Activated CD4-positive, alpha-beta T cell treated with anti-CD3 and anti-CD28 coated beads for 4 hours (primary cell): ENCODE data around the gene CGB3.
"Not testable (repeated sequence)": the region's sequence is repeated elsewhere in the genome, so short reads cannot be mapped to it uniquely, and the experiment has no call there.

Experiments
- DNase-seq, 2 donors: peaks; one replicate each; pipeline ENCODE4 v3.0.0-alpha.2; 2020

The CGB3 gene

GRCh38 chr19:49042177-49042576, 18.0 kb upstream of the CGB3 start:
- DNase-seq: no peak

GRCh38 chr19:49039736-49040135, 15.6 kb upstream of the CGB3 start:
- not testable (repeated sequence) for DNase-seq

- DNase-seq: not testable (repeated sequence)
These were observed 14.6 kb upstream of the CGB3 start for GRCh38 chr19:49038557-49039276.

GRCh38 chr19:49038111-49038510, 14.0 kb upstream of the CGB3 start:
- DNase-seq: not testable (repeated sequence)

GRCh38 chr19:49036815-49037214, 12.7 kb upstream of the CGB3 start, which contains the start of gene CGB1:
TSS of gene CGB1 (minus strand) at chr19:49036895. CDS start at chr19:49036711, 184 bp downstream.
- DNase-seq: not testable (repeated sequence)

- DNase-seq: peak in 1 of 2 donors; percentile 69
These were observed 7.6 kb upstream of the CGB3 start, which contains the start of gene CGB2 for GRCh38 chr19:49031642-49032301. TSS of gene CGB2 (plus strand) at chr19:49031890. CDS start at chr19:49032096, 206 bp downstream.

GRCh38 chr19:49030323-49030722, 6.2 kb upstream of the CGB3 start:
- DNase-seq: not testable (repeated sequence)

- not testable (repeated sequence) for DNase-seq
These were observed 5.6 kb upstream of the CGB3 start for GRCh38 chr19:49029749-49030148.

GRCh38 chr19:49028686-49029085, 4.6 kb upstream of the CGB3 start:
- DNase-seq: not testable (repeated sequence)

GRCh38 chr19:49025599-49025998, 1.5 kb upstream of the CGB3 start:
- DNase-seq: not testable (repeated sequence)

GRCh38 chr19:49025088-49025487, 955 bp upstream of the CGB3 start:
- DNase-seq: not testable (repeated sequence)

GRCh38 chr19:49022116-49022515, 2.0 kb downstream of the CGB3 start:
- DNase-seq: no peak

GRCh38 chr19:49020931-49021895, 2.9 kb downstream of the CGB3 start:
- no peak for DNase-seq

- no peak for DNase-seq
These were observed 3.8 kb downstream of the CGB3 start for GRCh38 chr19:49020342-49020741.

- peak; percentile 62 to 71 for DNase-seq
These were observed 4.7 kb downstream of the CGB3 start for GRCh38 chr19:49019242-49019932.

GRCh38 chr19:49018388-49019241, 5.5 kb downstream of the CGB3 start:
- DNase-seq: not testable (repeated sequence)

- peak; percentile 59 to 61 for DNase-seq
These were observed 6.3 kb downstream of the CGB3 start for GRCh38 chr19:49017666-49018351.

- DNase-seq: no peak
These were observed 7.0 kb downstream of the CGB3 start, which contains the start of gene LHB for GRCh38 chr19:49017041-49017665. TSS of gene LHB (minus strand) at chr19:49017091. CDS start at chr19:49017081, 10 bp downstream.

- DNase-seq: no peak
These were observed 7.9 kb downstream of the CGB3 start for GRCh38 chr19:49016067-49016839.
